ENCODE data around the gene PLA2G2E.

DNA sequence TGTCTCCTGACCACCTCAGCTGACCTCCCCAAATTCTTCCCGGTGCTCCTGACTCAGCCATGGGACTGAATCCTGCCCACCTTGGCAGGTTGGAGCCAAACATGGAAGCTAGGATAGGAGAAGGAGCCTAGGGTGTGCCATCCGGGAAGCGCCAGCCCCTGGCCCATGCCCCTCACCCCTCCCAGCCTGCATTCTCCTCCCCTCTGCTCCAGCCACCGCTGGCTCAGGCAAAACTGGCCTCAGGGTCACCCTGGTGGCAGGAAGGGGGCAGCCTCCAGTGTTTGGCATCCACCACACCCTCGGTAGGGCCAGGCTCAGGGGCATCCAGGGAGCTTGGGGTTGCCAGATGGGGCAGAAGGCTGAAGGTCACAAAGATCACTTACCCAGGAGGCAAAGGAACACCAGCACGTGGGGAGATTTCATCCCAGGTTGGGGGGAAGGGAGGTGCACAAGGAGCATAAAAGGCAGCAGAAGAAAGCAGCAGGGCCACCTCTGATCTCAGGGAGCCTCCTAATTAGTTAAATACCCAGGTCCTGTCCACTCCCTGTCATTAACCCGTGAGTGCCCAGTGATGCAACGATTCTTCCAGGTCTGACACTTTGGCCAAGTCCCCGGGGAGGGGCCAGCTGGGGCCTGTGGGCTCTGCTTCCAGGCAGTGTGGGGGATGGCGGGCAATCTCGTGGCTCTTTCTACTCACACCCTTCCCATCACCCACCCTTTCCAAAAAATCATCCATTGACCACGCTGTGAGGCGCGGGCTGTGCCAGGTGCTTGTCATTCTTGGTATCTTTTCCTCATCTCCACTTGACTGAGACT lies at the start of gene PLA2G2E:
- TF ChIP-seq POLR2A (IDR thresholded peaks at IDR 0.05), result no peak
- TF ChIP-seq, protein P1, sequence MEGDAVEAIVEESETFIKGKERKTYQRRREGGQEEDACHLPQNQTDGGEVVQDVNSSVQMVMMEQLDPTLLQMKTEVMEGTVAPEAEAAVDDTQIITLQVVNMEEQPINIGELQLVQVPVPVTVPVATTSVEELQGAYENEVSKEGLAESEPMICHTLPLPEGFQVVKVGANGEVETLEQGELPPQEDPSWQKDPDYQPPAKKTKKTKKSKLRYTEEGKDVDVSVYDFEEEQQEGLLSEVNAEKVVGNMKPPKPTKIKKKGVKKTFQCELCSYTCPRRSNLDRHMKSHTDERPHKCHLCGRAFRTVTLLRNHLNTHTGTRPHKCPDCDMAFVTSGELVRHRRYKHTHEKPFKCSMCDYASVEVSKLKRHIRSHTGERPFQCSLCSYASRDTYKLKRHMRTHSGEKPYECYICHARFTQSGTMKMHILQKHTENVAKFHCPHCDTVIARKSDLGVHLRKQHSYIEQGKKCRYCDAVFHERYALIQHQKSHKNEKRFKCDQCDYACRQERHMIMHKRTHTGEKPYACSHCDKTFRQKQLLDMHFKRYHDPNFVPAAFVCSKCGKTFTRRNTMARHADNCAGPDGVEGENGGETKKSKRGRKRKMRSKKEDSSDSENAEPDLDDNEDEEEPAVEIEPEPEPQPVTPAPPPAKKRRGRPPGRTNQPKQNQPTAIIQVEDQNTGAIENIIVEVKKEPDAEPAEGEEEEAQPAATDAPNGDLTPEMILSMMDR (IDR thresholded peaks at IDR 0.05 in 8 of 11, conservative IDR thresholded peaks at IDR 0.05 in 3 of 11), result no peak
- no peak for TF ChIP-seq POLR2AphosphoS5 (IDR thresholded peaks at IDR 0.05)

Data from spleen (tissue), 7 donors.